HG03196 (cell line): ENCODE data around the gene NMD3.
"Not testable (repeated sequence)": the region's sequence is repeated elsewhere in the genome, so short reads cannot be mapped to it uniquely, and the experiment has no call there.

Source experiments
- ATAC-seq: cut with Tn5 transposase; IDR thresholded peaks from one replicate; pipeline ENCODE4 v1.9.1; 2021; ENCODE audit not compliant: unreplicated experiment

Gene NMD3

GRCh38 chr3:161220850-161221753, at the start of gene NMD3:
NMD3 (plus strand) TSS chr3:161221311; CDS start chr3:161222014, 703 bp downstream.
- peak; percentile 100 for ATAC-seq

GRCh38 chr3:161171639-161172552, 49.2 kb upstream of the NMD3 start:
- ATAC-seq, result no peak

- no peak for ATAC-seq
Measured at GRCh38 chr3:161175506-161175905, 45.6 kb upstream of the NMD3 start.

- no peak for ATAC-seq
Measured at GRCh38 chr3:161177991-161178390, 43.1 kb upstream of the NMD3 start.

- not testable (repeated sequence) for ATAC-seq
Measured at GRCh38 chr3:161181371-161181770, 39.7 kb upstream of the NMD3 start.

- no peak for ATAC-seq
Measured at GRCh38 chr3:161187046-161187445, 34.1 kb upstream of the NMD3 start.

GRCh38 chr3:161197855-161198850, 23.0 kb upstream of the NMD3 start:
- no peak for ATAC-seq

- no peak for ATAC-seq
Measured at GRCh38 chr3:161199926-161200325, 21.2 kb upstream of the NMD3 start.

- peak; percentile 74 for ATAC-seq
Measured at GRCh38 chr3:161203485-161204098, 17.5 kb upstream of the NMD3 start.

- no peak for ATAC-seq
Measured at GRCh38 chr3:161208931-161209330, 12.2 kb upstream of the NMD3 start.

- ATAC-seq, result no peak
Measured at GRCh38 chr3:161212171-161212771, 8.8 kb upstream of the NMD3 start.

GRCh38 chr3:161212906-161213305, 8.2 kb upstream of the NMD3 start:
- ATAC-seq, result no peak

GRCh38 chr3:161213644-161214043, 7.5 kb upstream of the NMD3 start:
- no peak for ATAC-seq

- no peak for ATAC-seq
Measured at GRCh38 chr3:161215185-161215584, 5.9 kb upstream of the NMD3 start.

- ATAC-seq, result no peak
Measured at GRCh38 chr3:161217496-161217895, 3.6 kb upstream of the NMD3 start.

- no peak for ATAC-seq
Measured at GRCh38 chr3:161219495-161219894, 1.6 kb upstream of the NMD3 start.

- ATAC-seq, result no peak
Measured at GRCh38 chr3:161221806-161222600, 892 bp downstream of the NMD3 start.

- no peak for ATAC-seq
Measured at GRCh38 chr3:161222662-161223061, 1.6 kb downstream of the NMD3 start.

GRCh38 chr3:161224786-161225185, 3.7 kb downstream of the NMD3 start:
- ATAC-seq, result no peak
